ENCODE data around the gene TMEM41A. TPM values are rescaled to one million over a fixed set of nuclear protein-coding genes. Genes with fewer than 3 reads are reported as not detected.
"Not testable (repeated sequence)": the region's sequence is repeated elsewhere in the genome, so short reads cannot be mapped to it uniquely, and the experiment has no call there.

Gene TMEM41A
- total RNA-seq, 2 donors from 2014 or later: 10.2 to 10.9 TPM

GRCh38 chr3:185488465-185488864, 10.4 kb downstream of the TMEM41A start:
- Histone ChIP-seq H3K4me3 (no peak overlapping the region), H3K27ac (no peak overlapping the region), H3K36me3 (peaks cover 36% of the 10 kb centered on the region), H3K4me1 (no peaks in the 10 kb centered on the region), H3K27me3 (no peaks in the 10 kb centered on the region), H3K9me3 (no peaks in the 10 kb centered on the region)
- no peak for TF ChIP-seq CTCF (IDR thresholded peaks at IDR 0.05)
- no peak for DNase-seq (ENCODE audit: low spot score)

- no peaks in the 10 kb centered on the region for H3K27me3 ChIP-seq
- H3K36me3 ChIP-seq: peaks cover 42% of the 10 kb centered on the region
- H3K4me3 ChIP-seq: no peak overlapping the region
- H3K27ac ChIP-seq: no peak overlapping the region
- no peaks in the 10 kb centered on the region for H3K4me1 ChIP-seq
- no peak for TF ChIP-seq CTCF (IDR thresholded peaks at IDR 0.05)
- H3K9me3 ChIP-seq: no peaks in the 10 kb centered on the region
- DNase-seq (ENCODE audit: low spot score): no peak
Measured at GRCh38 chr3:185486394-185486793, 12.4 kb downstream of the TMEM41A start.

GRCh38 chr3:185484296-185484695, 14.5 kb downstream of the TMEM41A start:
- H3K4me3 ChIP-seq: no peak overlapping the region
- no peaks in the 10 kb centered on the region for H3K9me3 ChIP-seq
- DNase-seq (ENCODE audit: low spot score): no peak
- H3K27ac ChIP-seq: no peak overlapping the region
- TF ChIP-seq CTCF (IDR thresholded peaks at IDR 0.05): no peak
- no peaks in the 10 kb centered on the region for H3K27me3 ChIP-seq
- peaks cover 37% of the 10 kb centered on the region for H3K36me3 ChIP-seq
- H3K4me1 ChIP-seq: no peaks in the 10 kb centered on the region

- peaks cover 29% of the 10 kb centered on the region for H3K36me3 ChIP-seq
- DNase-seq (ENCODE audit: low spot score): no peak
- no peak for TF ChIP-seq CTCF (IDR thresholded peaks at IDR 0.05)
- no peak overlapping the region for H3K4me3 ChIP-seq
- H3K27me3 ChIP-seq: no peaks in the 10 kb centered on the region
- H3K27ac ChIP-seq: no peak overlapping the region
- no peaks in the 10 kb centered on the region for H3K9me3 ChIP-seq
- no peaks in the 10 kb centered on the region for H3K4me1 ChIP-seq
Measured at GRCh38 chr3:185479373-185479945, 19.4 kb downstream of the TMEM41A start.

GRCh38 chr3:185477316-185477715, 21.5 kb downstream of the TMEM41A start:
- H3K4me3 ChIP-seq: no peak overlapping the region
- no peak for TF ChIP-seq CTCF (IDR thresholded peaks at IDR 0.05)
- peaks cover 32% of the 10 kb centered on the region for H3K36me3 ChIP-seq
- no peaks in the 10 kb centered on the region for H3K4me1 ChIP-seq
- no peaks in the 10 kb centered on the region for H3K27me3 ChIP-seq
- H3K9me3 ChIP-seq: no peaks in the 10 kb centered on the region
- no peak overlapping the region for H3K27ac ChIP-seq
- DNase-seq (ENCODE audit: low spot score): no peak

- H3K27ac ChIP-seq, H3K4me1 ChIP-seq: not testable (repeated sequence)
- H3K36me3 ChIP-seq: peaks cover 16% of the 10 kb centered on the region
Measured at GRCh38 chr3:185474922-185475321, 23.9 kb downstream of the TMEM41A start.

More at GRCh38 chr3:185474922-185475321, 23.9 kb downstream of the TMEM41A start:
- DNase-seq (ENCODE audit: low spot score); H3K9me3 ChIP-seq; H3K4me3 ChIP-seq; H3K27me3 ChIP-seq: not testable (repeated sequence)

All from right atrium auricular region (tissue), 2 donors.